Heart left ventricle (tissue), 16 donors: Measurements from ENCODE around the gene FRMD6. TPM values are rescaled to one million over a fixed set of nuclear protein-coding genes. Genes with fewer than 3 reads are reported as not detected.

Source experiments
- ATAC-seq, 4 donors: fragments of 200-7000 bp; cut with Tn5 transposase; one replicate each; pipeline ENCODE4 v1.9.1; 2020 to 2022; ENCODE audit warnings: moderate library complexity in 4 of 4, mild to moderate bottlenecking in 3 of 4, moderate number of reproducible peaks in 1 of 4
- DNase-seq, 5 donors: peaks; one replicate each; pipeline ENCODE4 v3.0.0-alpha.2; 2020
- H3K27ac ChIP-seq, 12 donors: fragments of 200-600 bp; sonication (generic) in 4 of 12; one replicate each; pipeline versions ENCODE4 v1.5.0 to v1.8.0; 2016 to 2022; ENCODE audit warnings: mild to moderate bottlenecking in 2 of 12
- H3K27me3 ChIP-seq, 9 donors: fragments of 200-600 bp; sonication (generic) in 2 of 9; one replicate each; pipeline versions ENCODE4 v1.5.1 to v1.8.0; 2016 to 2022; ENCODE audit warnings: mild to moderate bottlenecking in 3 of 9
- H3K36me3 ChIP-seq, 9 donors: fragments of 200-600 bp; sonication (generic) in 2 of 9; one replicate each; pipeline versions ENCODE4 v1.5.0 to v1.8.0; 2018 to 2022; ENCODE audit warnings: mild to moderate bottlenecking in 2 of 9
- H3K4me1 ChIP-seq, 12 donors: fragments of 200-600 bp; sonication (generic) in 4 of 12; one replicate each; pipeline versions ENCODE4 v1.5.0 to v1.8.0; 2016 to 2022; ENCODE audit warnings: mild to moderate bottlenecking in 3 of 12
- H3K4me3 ChIP-seq, 12 donors: fragments of 200-600 bp; sonication (generic) in 4 of 12; one replicate each; pipeline versions ENCODE4 v1.5.0 to v1.8.0; 2017 to 2022; ENCODE audit warnings: mild to moderate bottlenecking in 9 of 12, moderate library complexity in 4 of 12
- H3K9me3 ChIP-seq, 12 donors: fragments of 200-600 bp; sonication (generic) in 4 of 12; one replicate each; pipeline versions ENCODE4 v1.5.0 to v1.8.0; 2016 to 2022; ENCODE audit warnings: mild to moderate bottlenecking in 1 of 12
- POLR2A ChIP-seq, 2 donors: fragments of 450-650 bp; IDR thresholded peaks; one replicate each; pipeline ENCODE4 v1.6.1; 2017; ENCODE audit warnings: antibody characterized with exemption in 2 of 2, mild to moderate bottlenecking in 2 of 2, moderate library complexity in 2 of 2
- WGBS, 4 donors: extraction: QIAGEN DNeasy Blood & Tissue Kit in 2 of 4; methylation state at CpG; one replicate each; pipeline versions ENCODE4 v1.1.5 to v1.1.7; 2013 to 2018; 5-methylcytosine and 5-hydroxymethylcytosine counted together
- intact Hi-C, 10 donors: fragments of 100-400 bp; cut with DNase I; formaldehyde crosslinking; loops; one replicate each; pipeline versions ENCODE4 v1.11.1 to v1.14.2; 2022
- polyA plus RNA-seq, 2 donors: library from polyadenylated mRNA; stranded (reverse); fragments of 200-250 nt; gene quantifications; one replicate each; pipeline ENCODE4 v1.2.3, GENCODE V29; 2013
- total RNA-seq, 9 donors: library from RNA; depleted of rRNA in 2 of 9; stranded (reverse); fragments of >200 nt in 2 of 9; fragmentation: NEBNext Ultra II Directional in 3 of 9; extraction: Animal tissue kit (Norgen Biotek cat#: 25700) in 3 of 9; gene quantifications; one replicate each; pipeline versions ENCODE4 v1.1.0 to v1.2.4, GENCODE V29; 2016 to 2023
- TF ChIP-seq, protein P1 (sequence below), 12 donors: fragments of 200-600 bp; sonication (generic) in 4 of 12; IDR thresholded peaks; one replicate each; pipeline versions ENCODE4 v1.5.0 to v1.8.0; 2018 to 2022; ENCODE audit warnings: antibody characterized with exemption in 12 of 12, mild to moderate bottlenecking in 5 of 12
- donor health status: ischemic (EF 13 %, LVEDD 7.1; RV severe dilation, severe dysfunction).
- donor health status: healthy with polysubstance abuse.
- donor health status: DM: no; HTN: yes; CAD: no.
- donor health status: DM: no; HTN: no; CAD: no.
- donor health status: ischemic (EF 25% LVEDD 6.9; RV normal size, moderate dysfunction).
- donor health status: ischemic (EF 25% LVEDD 5.7; RV mildly dilated, moderate dysfunction).
- donor health status: healthy.
- donor health status: DM: yes; HTN: yes; CAD: no.
- donor health status: ischemic (EF 35%, LVEDD 5.7; RV mildly dilated, moderate dysfunction).
- donor health status: nonischemic (EF 11% LVEDD 7.7; RV severe dilation, severe dysfunction).
- donor health status: DM: yes; HTN: yes; CAD: no.
- donor health status: PGD.
- donor health status: ischemic (EF 29% LVEDD 5.4; RV normal size, mild dysfunction).
- donor health status: nonischemic (EF 23%, LVEDD 6.1; RV moderate dilation, normal function).

FRMD6 gene
- total and polyA plus RNA-seq, 11 donors = 1.9 to 23.2 (median 8.9) TPM

DNA sequence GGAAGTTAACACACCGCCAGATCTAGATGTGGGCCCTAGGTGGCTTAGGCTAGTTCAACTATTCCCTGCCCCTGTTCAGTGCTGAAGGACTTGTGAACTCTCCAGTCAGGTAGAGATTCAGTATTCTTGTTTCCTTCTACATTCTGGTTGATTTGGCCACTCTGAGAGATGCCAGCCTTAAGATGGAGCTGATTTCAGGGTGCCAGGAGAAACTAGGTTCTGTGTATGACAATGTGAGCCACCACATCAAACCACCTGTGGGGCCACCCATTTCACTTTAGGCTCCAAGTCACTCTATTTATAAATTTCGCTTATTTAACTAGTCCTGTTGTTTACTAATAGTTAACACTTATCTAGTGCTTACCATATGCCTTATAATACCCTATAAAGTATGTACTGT, 26.0 kb downstream of the FRMD6 start:
- H3K4me1 ChIP-seq = peaks cover 0 to 65% (median 16%) of the 10 kb centered on the region in 12 donors
- no peaks in the 10 kb centered on the region for H3K9me3 ChIP-seq
- DNase-seq (no peak), ATAC-seq (no peak)
- WGBS, 4 donors = 91 to 96% (median 94%) methylated on average over 2 of the region's 2 CpGs
- H3K36me3 ChIP-seq = no peaks in the 10 kb centered on the region
- peak overlapping the region in 3 of 12 donors; percentile 4 to 39 (median 31) for H3K27ac ChIP-seq
- TF ChIP-seq, protein P1, sequence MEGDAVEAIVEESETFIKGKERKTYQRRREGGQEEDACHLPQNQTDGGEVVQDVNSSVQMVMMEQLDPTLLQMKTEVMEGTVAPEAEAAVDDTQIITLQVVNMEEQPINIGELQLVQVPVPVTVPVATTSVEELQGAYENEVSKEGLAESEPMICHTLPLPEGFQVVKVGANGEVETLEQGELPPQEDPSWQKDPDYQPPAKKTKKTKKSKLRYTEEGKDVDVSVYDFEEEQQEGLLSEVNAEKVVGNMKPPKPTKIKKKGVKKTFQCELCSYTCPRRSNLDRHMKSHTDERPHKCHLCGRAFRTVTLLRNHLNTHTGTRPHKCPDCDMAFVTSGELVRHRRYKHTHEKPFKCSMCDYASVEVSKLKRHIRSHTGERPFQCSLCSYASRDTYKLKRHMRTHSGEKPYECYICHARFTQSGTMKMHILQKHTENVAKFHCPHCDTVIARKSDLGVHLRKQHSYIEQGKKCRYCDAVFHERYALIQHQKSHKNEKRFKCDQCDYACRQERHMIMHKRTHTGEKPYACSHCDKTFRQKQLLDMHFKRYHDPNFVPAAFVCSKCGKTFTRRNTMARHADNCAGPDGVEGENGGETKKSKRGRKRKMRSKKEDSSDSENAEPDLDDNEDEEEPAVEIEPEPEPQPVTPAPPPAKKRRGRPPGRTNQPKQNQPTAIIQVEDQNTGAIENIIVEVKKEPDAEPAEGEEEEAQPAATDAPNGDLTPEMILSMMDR (IDR thresholded peaks at IDR 0.05) = no peak
- TF ChIP-seq POLR2A (IDR thresholded peaks at IDR 0.05) = no peak
- intact Hi-C loops = no loop called here
- H3K4me3 ChIP-seq = no peak overlapping the region
- H3K27me3 ChIP-seq = no peaks in the 10 kb centered on the region

- 63 to 89% (median 79%) methylated on average over 1 of the region's 1 CpG for WGBS, 4 donors
- TF ChIP-seq, protein P1 (IDR thresholded peaks at IDR 0.05) = no peak
- no peak for TF ChIP-seq POLR2A (IDR thresholded peaks at IDR 0.05)
- Histone ChIP-seq H3K27ac (no peak overlapping the region), H3K4me3 (no peak overlapping the region), H3K36me3 (no peaks in the 10 kb centered on the region), H3K9me3 (no peaks in the 10 kb centered on the region), H3K27me3 (no peaks in the 10 kb centered on the region), H3K4me1 (peaks cover 0 to 62% (median 15%) of the 10 kb centered on the region in 12 donors)
- intact Hi-C loops = no loop called here
- peak in 1 of 4 donors; percentile 33 for ATAC-seq
- DNase-seq = no peak
These were observed 28.3 kb downstream of the FRMD6 start for GRCh38 chr14:51680031-51680430.

DNA sequence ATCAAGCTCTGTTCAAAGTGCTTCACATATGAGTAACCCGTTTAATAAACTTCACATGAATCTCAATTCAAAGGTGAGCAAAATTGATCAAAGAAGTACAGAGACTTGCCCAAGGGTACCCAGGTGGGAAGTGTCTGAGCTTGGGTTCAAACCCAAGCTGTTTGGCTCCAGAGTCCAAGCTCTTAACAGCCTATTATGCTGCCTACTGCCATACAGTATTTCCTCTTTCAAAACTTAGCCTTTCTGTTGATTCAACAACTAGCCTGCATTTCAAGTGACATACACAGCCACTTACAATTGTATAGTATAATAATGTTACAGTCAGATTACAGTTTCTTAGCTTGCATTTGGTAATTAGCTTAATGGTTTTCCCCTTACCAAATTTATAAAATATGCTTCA, 29.7 kb downstream of the FRMD6 start:
- H3K27ac ChIP-seq = no peak overlapping the region
- H3K4me1 ChIP-seq = peaks cover 0 to 51% (median 10%) of the 10 kb centered on the region in 12 donors
- H3K27me3 ChIP-seq = no peaks in the 10 kb centered on the region
- intact Hi-C loops = no loop called here
- 81 to 92% (median 87%) methylated on average over 1 of the region's 1 CpG for WGBS, 4 donors
- no peak for TF ChIP-seq POLR2A (IDR thresholded peaks at IDR 0.05)
- TF ChIP-seq, protein P1 (IDR thresholded peaks at IDR 0.05) = no peak
- H3K36me3 ChIP-seq = no peaks in the 10 kb centered on the region
- no peak overlapping the region for H3K4me3 ChIP-seq
- H3K9me3 ChIP-seq = no peaks in the 10 kb centered on the region
- no peak for DNase-seq
- ATAC-seq = no peak

DNA sequence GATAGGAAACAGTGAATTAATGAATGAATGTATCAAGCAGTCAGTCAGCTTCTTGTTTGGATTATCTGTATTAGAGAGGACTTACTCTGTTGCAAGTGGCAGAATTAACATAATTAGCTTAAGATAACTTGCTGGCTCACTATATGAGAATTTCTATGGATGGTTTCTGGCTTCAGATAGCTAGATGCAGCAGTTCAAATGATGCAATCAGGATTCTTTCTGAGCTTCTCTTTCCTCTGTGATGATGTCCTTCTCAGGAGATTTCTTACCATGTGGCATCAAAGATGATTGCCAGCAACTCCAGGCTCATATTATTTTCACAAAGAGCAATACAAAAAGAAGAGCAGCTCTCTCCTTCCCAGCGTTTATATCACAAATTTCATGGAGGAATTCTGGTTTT, 30.7 kb downstream of the FRMD6 start:
- Histone ChIP-seq H3K9me3 (no peaks in the 10 kb centered on the region), H3K27ac (no peak overlapping the region), H3K27me3 (no peaks in the 10 kb centered on the region), H3K4me3 (no peak overlapping the region), H3K36me3 (no peaks in the 10 kb centered on the region), H3K4me1 (peaks cover 0 to 49% (median 9%) of the 10 kb centered on the region in 12 donors)
- ATAC-seq (no peak), DNase-seq (no peak)
- 71 to 89% (median 84%) methylated on average over 1 of the region's 1 CpG for WGBS, 4 donors
- intact Hi-C loops = no loop called here
- TF ChIP-seq, protein P1 (IDR thresholded peaks at IDR 0.05) = no peak
- no peak for TF ChIP-seq POLR2A (IDR thresholded peaks at IDR 0.05)
